ENCODE measurements around the gene RIN3. TPM values are rescaled to one million over a fixed set of nuclear protein-coding genes. Genes with fewer than 3 reads are reported as not detected.

The RIN3 gene
- total and polyA plus RNA-seq, 2 donors (not counting 3 experiments of a cell fraction or from before 2014, with no cell fraction given), result 5.1 to 20.8 TPM

DNA sequence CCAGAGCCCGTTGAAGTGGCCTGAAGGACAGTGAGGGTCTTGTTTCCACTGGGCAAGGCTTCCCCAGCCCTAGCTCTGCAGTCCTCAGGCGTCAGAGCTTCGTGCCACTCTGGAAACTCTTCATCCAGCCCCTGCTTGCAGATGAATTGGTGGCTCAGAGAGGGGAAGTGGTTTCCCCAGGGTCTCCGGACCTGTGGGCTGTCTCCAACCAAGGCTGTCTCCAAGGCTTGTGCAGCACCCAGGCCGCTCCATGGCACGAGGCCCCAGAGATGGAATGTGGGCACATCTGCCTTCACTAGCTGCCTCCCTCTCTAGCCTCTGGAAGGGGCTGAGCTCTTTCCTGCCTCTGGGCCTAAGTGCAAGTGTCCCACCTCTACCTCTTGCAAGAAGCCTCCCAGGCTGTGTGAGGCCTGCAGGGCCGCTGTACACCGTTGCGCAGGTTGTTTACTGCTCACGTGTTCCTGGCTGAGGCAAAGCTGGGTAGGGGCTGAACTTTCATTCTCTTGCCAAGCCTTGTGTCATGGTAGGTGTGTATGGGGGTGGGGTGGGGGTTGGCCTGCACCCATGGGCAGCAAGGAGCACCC lies 11.1 kb downstream of the RIN3 start:
- TF ChIP-seq EZH2 (IDR thresholded peaks at IDR 0.05; ENCODE audit: borderline replicate concordance, low read depth, low read length, severe bottlenecking), result no peak
- no peak for TF ChIP-seq GATA2 (IDR thresholded peaks at IDR 0.05; ENCODE audit: insufficient read depth, insufficient read length, low read depth, low read length)
- no peak for TF ChIP-seq JUN (IDR thresholded peaks at IDR 0.05; ENCODE audit: borderline replicate concordance, insufficient read depth, insufficient read length, low read depth)
- TF ChIP-seq, protein P1, sequence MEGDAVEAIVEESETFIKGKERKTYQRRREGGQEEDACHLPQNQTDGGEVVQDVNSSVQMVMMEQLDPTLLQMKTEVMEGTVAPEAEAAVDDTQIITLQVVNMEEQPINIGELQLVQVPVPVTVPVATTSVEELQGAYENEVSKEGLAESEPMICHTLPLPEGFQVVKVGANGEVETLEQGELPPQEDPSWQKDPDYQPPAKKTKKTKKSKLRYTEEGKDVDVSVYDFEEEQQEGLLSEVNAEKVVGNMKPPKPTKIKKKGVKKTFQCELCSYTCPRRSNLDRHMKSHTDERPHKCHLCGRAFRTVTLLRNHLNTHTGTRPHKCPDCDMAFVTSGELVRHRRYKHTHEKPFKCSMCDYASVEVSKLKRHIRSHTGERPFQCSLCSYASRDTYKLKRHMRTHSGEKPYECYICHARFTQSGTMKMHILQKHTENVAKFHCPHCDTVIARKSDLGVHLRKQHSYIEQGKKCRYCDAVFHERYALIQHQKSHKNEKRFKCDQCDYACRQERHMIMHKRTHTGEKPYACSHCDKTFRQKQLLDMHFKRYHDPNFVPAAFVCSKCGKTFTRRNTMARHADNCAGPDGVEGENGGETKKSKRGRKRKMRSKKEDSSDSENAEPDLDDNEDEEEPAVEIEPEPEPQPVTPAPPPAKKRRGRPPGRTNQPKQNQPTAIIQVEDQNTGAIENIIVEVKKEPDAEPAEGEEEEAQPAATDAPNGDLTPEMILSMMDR (IDR thresholded peaks at IDR 0.05; ENCODE audit: extremely low read depth in 1 of 2, insufficient read depth in 1 of 2, low read depth in 1 of 2, low read length in 2 of 2), result no peak
- no peak for TF ChIP-seq POLR2AphosphoS5 (IDR thresholded peaks at IDR 0.05; ENCODE audit: insufficient read depth, low read depth, low read length)
- TF ChIP-seq POLR2A (IDR thresholded peaks at IDR 0.05; ENCODE audit: low read depth, low read length), result no peak
- TF ChIP-seq FOS (IDR thresholded peaks at IDR 0.05; ENCODE audit: borderline replicate concordance, insufficient read depth, low read length), result no peak
- TF ChIP-seq, protein P2, sequence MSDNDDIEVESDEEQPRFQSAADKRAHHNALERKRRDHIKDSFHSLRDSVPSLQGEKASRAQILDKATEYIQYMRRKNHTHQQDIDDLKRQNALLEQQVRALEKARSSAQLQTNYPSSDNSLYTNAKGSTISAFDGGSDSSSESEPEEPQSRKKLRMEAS (IDR thresholded peaks at IDR 0.05; ENCODE audit: insufficient read depth, insufficient read length), result no peak
- TF ChIP-seq MYC (IDR thresholded peaks at IDR 0.05; ENCODE audit: low read depth, low read length), result no peak
- no peak for DNase-seq (ENCODE audit: low read depth, low spot score)
- no peak overlapping the region for H3K27ac ChIP-seq (ENCODE audit: insufficient read depth, low read depth, low read length)
- CTCF ChIA-PET, result interaction anchor here (1.4 to 1.5 kb wide), 2 partner anchors 11 to 58 kb away, joined by 3 to 4 read pairs; no protein-coding TSS in a partner anchor
- POLR2A ChIA-PET, result no interaction called here
- H2AFZ ChIP-seq (ENCODE audit: low read depth, low read length), result no peak overlapping the region
- H3K79me2 ChIP-seq (ENCODE audit: control insufficient read depth, insufficient read depth, low read length), result no peaks in the 10 kb centered on the region
- H3K36me3 ChIP-seq (ENCODE audit: control insufficient read depth in 2 of 2, extremely low read depth in 1 of 2, insufficient read depth in 2 of 2, low read length in 2 of 2), result no peaks in the 10 kb centered on the region
- H3K4me3 ChIP-seq (replicated peaks in 1 of 3; ENCODE audit: insufficient read depth in 1 of 3, low read depth in 1 of 3, low read length in 3 of 3), result no peak overlapping the region
- H3K9me1 ChIP-seq (replicated peaks; ENCODE audit: control insufficient read depth, extremely low read depth, insufficient read depth, low read length), result no peaks in the 10 kb centered on the region
- no peak overlapping the region for H3K4me2 ChIP-seq (ENCODE audit: insufficient read depth, low read length)
- H3K4me1 ChIP-seq (ENCODE audit: control insufficient read depth, extremely low read depth, insufficient read depth, low read length), result no peaks in the 10 kb centered on the region
- H4K20me1 ChIP-seq (replicated peaks; ENCODE audit: control insufficient read depth, extremely low read depth, insufficient read depth, low read length), result no peaks in the 10 kb centered on the region
- no TSS peak for BruUV-seq (replicated peaks)
- no peaks in the 10 kb centered on the region for H3K9me3 ChIP-seq (replicated peaks; ENCODE audit: control insufficient read depth, insufficient read depth, low read length)
- H3K27me3 ChIP-seq (ENCODE audit: control insufficient read depth in 2 of 2, insufficient read depth in 2 of 2, low read length in 2 of 2), result no peaks in the 10 kb centered on the region
- dilution Hi-C loops (cut with MboI; ENCODE audit: extremely low pct_ligation_motif_present, low sequenced_read_pairs) (no loop called here), intact Hi-C loops (cut with micrococcal nuclease) (no loop called here)
- no peak overlapping the region for H3K9ac ChIP-seq (replicated peaks; ENCODE audit: extremely low read depth, insufficient read depth, low read length)
- FAIRE-seq, result no peak
